HepG2 (cell line): ENCODE results near the gene MCM10. TPM values are rescaled to one million over a fixed set of nuclear protein-coding genes. Genes with fewer than 3 reads are reported as not detected.
A peak's percentile ranks its signal among the peaks of the same experiment; 100 is the strongest.

Source experiments
- ARNT ChIP-seq: fragments of 450-650 bp; IDR thresholded peaks from 2 replicates; pipeline ENCODE4 v1.6.1; 2017
- YEATS4 ChIP-seq: sonication (generic); formaldehyde crosslinking; IDR thresholded peaks from 2 replicates; pipeline ENCODE4 v1.4.0; 2020; ENCODE audit warnings: missing genetic modification reagents, borderline replicate concordance
- ZMYM3 ChIP-seq: sonication (generic); formaldehyde crosslinking; IDR thresholded peaks from 2 replicates; pipeline ENCODE4 v1.5.1; 2020; ENCODE audit warnings: mild to moderate bottlenecking, missing genetic modification reagents
- ZMYM4 ChIP-seq: sonication (generic); formaldehyde crosslinking; IDR thresholded peaks from 2 replicates; pipeline ENCODE4 v1.8.1; 2023; ENCODE audit warnings: mild to moderate bottlenecking, missing genetic modification reagents
- ZNF10 ChIP-seq: sonication (generic); formaldehyde crosslinking; IDR thresholded peaks from 2 replicates; pipeline ENCODE4 v1.4.0; 2020; ENCODE audit warnings: mild to moderate bottlenecking, low read depth, missing genetic modification reagents, borderline replicate concordance
- ZNF558 ChIP-seq: sonication (generic); formaldehyde crosslinking; IDR thresholded peaks from 2 replicates; pipeline ENCODE4 v1.9.0; 2022; ENCODE audit warnings: mild to moderate bottlenecking, missing genetic modification reagents, borderline replicate concordance
- ZZZ3 ChIP-seq: sonication (generic); formaldehyde crosslinking; IDR thresholded peaks from 2 replicates; pipeline ENCODE4 v1.4.0; 2020; ENCODE audit warnings: missing genetic modification reagents, mild to moderate bottlenecking, borderline replicate concordance
- polyA plus RNA-seq, 8 experiments: library from polyadenylated mRNA; depleted of rRNA in 3 of 8; stranded (reverse) in 7 of 8; unstranded in 1 of 8; fragments of >200 nt; fragmentation: Illumina TruSeq in 4 of 8; extraction: Trizol in 4 of 8; gene quantifications; 2 replicates each; pipeline versions ENCODE4 v1.2.1 to v1.2.3, GENCODE V29; 2011 to 2016; ENCODE audit warnings: low read depth in 4 of 8, missing spikeins in 1 of 8, mixed read lengths in 1 of 8; ENCODE audit not compliant: insufficient read depth in 1 of 8
- total RNA-seq, 5 experiments: library from RNA; depleted of rRNA; stranded (reverse); fragments of >200 nt; fragmentation: Illumina TruSeq; extraction: Trizol; gene quantifications; 2 replicates each; pipeline ENCODE4 v1.2.3, GENCODE V29; 2016; ENCODE audit warnings: low read depth in 1 of 5
- TF ChIP-seq, protein P1 (sequence below): sonication (generic); formaldehyde crosslinking; IDR thresholded peaks from 2 replicates; pipeline ENCODE4 v1.4.0; 2020; ENCODE audit warnings: missing genetic modification reagents
- TF ChIP-seq, protein P2 (sequence below): sonication (generic); formaldehyde crosslinking; IDR thresholded peaks from 2 replicates; pipeline ENCODE4 v1.8.0; 2022; ENCODE audit warnings: mild to moderate bottlenecking, missing genetic modification reagents, moderate library complexity
- TF ChIP-seq, protein P3 (sequence below): sonication (generic); formaldehyde crosslinking; IDR thresholded peaks from 2 replicates; pipeline ENCODE4 v1.4.0; 2020; ENCODE audit warnings: mild to moderate bottlenecking, missing genetic modification reagents, borderline replicate concordance
- TF ChIP-seq, protein P4 (sequence below): sonication (generic); formaldehyde crosslinking; IDR thresholded peaks from 2 replicates; pipeline ENCODE4 v1.8.0; 2022; ENCODE audit warnings: missing genetic modification reagents, low read depth, mild to moderate bottlenecking, borderline replicate concordance
- TF ChIP-seq, protein P5 (sequence below): sonication (generic); formaldehyde crosslinking; IDR thresholded peaks from 2 replicates; pipeline ENCODE4 v1.9.0; 2022; ENCODE audit warnings: missing genetic modification reagents, mild to moderate bottlenecking, borderline replicate concordance
- TF ChIP-seq, protein P6 (sequence below): IDR thresholded peaks from 2 replicates; pipeline ENCODE4 v1.4.0; 2020; ENCODE audit warnings: mild to moderate bottlenecking, missing genetic modification reagents
- TF ChIP-seq, protein P7 (sequence below): sonication (generic); formaldehyde crosslinking; conservative IDR thresholded peaks from 2 replicates; pipeline ENCODE4 v1.4.0; 2020; ENCODE audit warnings: mild to moderate bottlenecking, missing genetic modification reagents, moderate library complexity

The MCM10 gene
- total and polyA plus RNA-seq, 2 of the 13 experiments (the other 11 are each of a cell fraction or from before 2014, with no cell fraction given) = 2.8 to 31.3 TPM

DNA sequence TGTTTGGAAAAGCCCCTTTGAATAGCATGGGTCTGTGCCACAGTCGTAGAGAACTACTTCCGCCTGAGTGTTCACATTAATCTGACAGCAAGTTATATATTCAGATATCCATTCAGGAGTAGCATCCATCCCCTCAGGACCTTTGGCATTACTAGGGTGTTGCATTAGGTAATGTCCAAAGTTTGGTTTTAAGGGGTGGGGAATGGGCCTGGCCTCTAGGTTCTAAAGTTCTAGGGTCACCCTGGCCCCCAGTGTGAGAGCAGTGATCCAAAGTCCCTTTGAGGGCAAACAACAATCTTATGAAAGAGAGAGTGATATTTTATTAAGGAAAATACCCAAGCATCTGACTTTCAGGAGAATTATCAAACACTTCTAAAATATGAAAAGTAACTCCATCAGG lies 12.3 kb downstream of the MCM10 start (continued):
- TF ChIP-seq ZMYM3 (CRISPR knock-in tag) (no peak), ZZZ3 (no peak), YEATS4 (CRISPR knock-in tag) (no peak), ZMYM4 (CRISPR knock-in tag) (0 out of 2 replicates have a peak, but pooled peaks have one; percentile 32), ZNF558 (CRISPR knock-in tag) (no peak), ARNT (no peak), ZNF10 (CRISPR knock-in tag) (no peak)
- TF ChIP-seq, protein P1, sequence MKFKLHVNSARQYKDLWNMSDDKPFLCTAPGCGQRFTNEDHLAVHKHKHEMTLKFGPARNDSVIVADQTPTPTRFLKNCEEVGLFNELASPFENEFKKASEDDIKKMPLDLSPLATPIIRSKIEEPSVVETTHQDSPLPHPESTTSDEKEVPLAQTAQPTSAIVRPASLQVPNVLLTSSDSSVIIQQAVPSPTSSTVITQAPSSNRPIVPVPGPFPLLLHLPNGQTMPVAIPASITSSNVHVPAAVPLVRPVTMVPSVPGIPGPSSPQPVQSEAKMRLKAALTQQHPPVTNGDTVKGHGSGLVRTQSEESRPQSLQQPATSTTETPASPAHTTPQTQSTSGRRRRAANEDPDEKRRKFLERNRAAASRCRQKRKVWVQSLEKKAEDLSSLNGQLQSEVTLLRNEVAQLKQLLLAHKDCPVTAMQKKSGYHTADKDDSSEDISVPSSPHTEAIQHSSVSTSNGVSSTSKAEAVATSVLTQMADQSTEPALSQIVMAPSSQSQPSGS (CRISPR knock-in tag) = peak; percentile 35; the same call in 1 of the 2 replicates
- TF ChIP-seq, protein P2, sequence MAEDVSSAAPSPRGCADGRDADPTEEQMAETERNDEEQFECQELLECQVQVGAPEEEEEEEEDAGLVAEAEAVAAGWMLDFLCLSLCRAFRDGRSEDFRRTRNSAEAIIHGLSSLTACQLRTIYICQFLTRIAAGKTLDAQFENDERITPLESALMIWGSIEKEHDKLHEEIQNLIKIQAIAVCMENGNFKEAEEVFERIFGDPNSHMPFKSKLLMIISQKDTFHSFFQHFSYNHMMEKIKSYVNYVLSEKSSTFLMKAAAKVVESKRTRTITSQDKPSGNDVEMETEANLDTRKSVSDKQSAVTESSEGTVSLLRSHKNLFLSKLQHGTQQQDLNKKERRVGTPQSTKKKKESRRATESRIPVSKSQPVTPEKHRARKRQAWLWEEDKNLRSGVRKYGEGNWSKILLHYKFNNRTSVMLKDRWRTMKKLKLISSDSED (CRISPR knock-in tag) = no peak
- TF ChIP-seq, protein P3, sequence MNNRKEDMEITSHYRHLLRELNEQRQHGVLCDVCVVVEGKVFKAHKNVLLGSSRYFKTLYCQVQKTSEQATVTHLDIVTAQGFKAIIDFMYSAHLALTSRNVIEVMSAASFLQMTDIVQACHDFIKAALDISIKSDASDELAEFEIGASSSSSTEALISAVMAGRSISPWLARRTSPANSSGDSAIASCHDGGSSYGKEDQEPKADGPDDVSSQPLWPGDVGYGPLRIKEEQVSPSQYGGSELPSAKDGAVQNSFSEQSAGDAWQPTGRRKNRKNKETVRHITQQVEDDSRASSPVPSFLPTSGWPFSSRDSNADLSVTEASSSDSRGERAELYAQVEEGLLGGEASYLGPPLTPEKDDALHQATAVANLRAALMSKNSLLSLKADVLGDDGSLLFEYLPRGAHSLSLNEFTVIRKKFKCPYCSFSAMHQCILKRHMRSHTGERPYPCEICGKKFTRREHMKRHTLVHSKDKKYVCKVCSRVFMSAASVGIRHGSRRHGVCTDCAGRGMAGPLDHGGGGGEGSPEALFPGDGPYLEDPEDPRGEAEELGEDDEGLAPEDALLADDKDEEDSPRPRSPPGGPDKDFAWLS = no peak
- TF ChIP-seq, protein P4, sequence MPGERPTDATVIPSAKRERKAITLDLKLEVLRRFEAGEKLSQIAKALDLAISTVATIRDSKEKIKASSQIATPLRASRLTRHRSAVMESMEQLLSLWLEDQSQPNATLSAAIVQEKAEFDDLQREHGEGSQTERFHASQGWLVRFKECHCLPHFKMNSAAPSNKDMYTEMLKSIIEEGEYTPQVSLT (CRISPR knock-in tag) = no peak
- TF ChIP-seq, protein P5, sequence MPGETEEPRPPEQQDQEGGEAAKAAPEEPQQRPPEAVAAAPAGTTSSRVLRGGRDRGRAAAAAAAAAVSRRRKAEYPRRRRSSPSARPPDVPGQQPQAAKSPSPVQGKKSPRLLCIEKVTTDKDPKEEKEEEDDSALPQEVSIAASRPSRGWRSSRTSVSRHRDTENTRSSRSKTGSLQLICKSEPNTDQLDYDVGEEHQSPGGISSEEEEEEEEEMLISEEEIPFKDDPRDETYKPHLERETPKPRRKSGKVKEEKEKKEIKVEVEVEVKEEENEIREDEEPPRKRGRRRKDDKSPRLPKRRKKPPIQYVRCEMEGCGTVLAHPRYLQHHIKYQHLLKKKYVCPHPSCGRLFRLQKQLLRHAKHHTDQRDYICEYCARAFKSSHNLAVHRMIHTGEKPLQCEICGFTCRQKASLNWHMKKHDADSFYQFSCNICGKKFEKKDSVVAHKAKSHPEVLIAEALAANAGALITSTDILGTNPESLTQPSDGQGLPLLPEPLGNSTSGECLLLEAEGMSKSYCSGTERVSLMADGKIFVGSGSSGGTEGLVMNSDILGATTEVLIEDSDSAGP (CRISPR knock-in tag) = no peak
- TF ChIP-seq, protein P6, sequence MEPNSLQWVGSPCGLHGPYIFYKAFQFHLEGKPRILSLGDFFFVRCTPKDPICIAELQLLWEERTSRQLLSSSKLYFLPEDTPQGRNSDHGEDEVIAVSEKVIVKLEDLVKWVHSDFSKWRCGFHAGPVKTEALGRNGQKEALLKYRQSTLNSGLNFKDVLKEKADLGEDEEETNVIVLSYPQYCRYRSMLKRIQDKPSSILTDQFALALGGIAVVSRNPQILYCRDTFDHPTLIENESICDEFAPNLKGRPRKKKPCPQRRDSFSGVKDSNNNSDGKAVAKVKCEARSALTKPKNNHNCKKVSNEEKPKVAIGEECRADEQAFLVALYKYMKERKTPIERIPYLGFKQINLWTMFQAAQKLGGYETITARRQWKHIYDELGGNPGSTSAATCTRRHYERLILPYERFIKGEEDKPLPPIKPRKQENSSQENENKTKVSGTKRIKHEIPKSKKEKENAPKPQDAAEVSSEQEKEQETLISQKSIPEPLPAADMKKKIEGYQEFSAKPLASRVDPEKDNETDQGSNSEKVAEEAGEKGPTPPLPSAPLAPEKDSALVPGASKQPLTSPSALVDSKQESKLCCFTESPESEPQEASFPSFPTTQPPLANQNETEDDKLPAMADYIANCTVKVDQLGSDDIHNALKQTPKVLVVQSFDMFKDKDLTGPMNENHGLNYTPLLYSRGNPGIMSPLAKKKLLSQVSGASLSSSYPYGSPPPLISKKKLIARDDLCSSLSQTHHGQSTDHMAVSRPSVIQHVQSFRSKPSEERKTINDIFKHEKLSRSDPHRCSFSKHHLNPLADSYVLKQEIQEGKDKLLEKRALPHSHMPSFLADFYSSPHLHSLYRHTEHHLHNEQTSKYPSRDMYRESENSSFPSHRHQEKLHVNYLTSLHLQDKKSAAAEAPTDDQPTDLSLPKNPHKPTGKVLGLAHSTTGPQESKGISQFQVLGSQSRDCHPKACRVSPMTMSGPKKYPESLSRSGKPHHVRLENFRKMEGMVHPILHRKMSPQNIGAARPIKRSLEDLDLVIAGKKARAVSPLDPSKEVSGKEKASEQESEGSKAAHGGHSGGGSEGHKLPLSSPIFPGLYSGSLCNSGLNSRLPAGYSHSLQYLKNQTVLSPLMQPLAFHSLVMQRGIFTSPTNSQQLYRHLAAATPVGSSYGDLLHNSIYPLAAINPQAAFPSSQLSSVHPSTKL = peak; percentile 37
- TF ChIP-seq, protein P7, sequence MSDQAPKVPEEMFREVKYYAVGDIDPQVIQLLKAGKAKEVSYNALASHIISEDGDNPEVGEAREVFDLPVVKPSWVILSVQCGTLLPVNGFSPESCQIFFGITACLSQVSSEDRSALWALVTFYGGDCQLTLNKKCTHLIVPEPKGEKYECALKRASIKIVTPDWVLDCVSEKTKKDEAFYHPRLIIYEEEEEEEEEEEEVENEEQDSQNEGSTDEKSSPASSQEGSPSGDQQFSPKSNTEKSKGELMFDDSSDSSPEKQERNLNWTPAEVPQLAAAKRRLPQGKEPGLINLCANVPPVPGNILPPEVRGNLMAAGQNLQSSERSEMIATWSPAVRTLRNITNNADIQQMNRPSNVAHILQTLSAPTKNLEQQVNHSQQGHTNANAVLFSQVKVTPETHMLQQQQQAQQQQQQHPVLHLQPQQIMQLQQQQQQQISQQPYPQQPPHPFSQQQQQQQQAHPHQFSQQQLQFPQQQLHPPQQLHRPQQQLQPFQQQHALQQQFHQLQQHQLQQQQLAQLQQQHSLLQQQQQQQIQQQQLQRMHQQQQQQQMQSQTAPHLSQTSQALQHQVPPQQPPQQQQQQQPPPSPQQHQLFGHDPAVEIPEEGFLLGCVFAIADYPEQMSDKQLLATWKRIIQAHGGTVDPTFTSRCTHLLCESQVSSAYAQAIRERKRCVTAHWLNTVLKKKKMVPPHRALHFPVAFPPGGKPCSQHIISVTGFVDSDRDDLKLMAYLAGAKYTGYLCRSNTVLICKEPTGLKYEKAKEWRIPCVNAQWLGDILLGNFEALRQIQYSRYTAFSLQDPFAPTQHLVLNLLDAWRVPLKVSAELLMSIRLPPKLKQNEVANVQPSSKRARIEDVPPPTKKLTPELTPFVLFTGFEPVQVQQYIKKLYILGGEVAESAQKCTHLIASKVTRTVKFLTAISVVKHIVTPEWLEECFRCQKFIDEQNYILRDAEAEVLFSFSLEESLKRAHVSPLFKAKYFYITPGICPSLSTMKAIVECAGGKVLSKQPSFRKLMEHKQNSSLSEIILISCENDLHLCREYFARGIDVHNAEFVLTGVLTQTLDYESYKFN (CRISPR knock-in tag) = peak; percentile 93
